Small intestine (tissue), 7 donors: ENCODE data around the gene CERS1. TPM values are rescaled to one million over a fixed set of nuclear protein-coding genes. Genes with fewer than 3 reads are reported as not detected.

ENCODE experiments used
- DNase-seq, 2 donors: peaks; one replicate each; pipeline versions ENCODE4 v3.0.0 to v3.0.0-alpha.2; 2013
- FAIRE-seq: peaks from 2 replicates; lab custom pipeline; 2012; peaks lifted over from hg19 to GRCh38; lab: Jason Lieb, UNC
- H3K27ac ChIP-seq, 3 donors: one replicate each; pipeline ENCODE4 v1.5.1; 2013; ENCODE audit warnings: low read length in 2 of 3, mild to moderate bottlenecking in 2 of 3, control low read depth in 1 of 3, inconsistent platforms in 1 of 3, low read depth in 1 of 3, moderate library complexity in 1 of 3
- H3K27me3 ChIP-seq, 3 donors: one replicate each; pipeline ENCODE4 v1.6.1; 2013; ENCODE audit warnings: low read length in 3 of 3, inconsistent platforms in 1 of 3; ENCODE audit not compliant: control insufficient read depth in 3 of 3, insufficient read depth in 3 of 3
- H3K36me3 ChIP-seq, 3 donors: one replicate each; pipeline ENCODE4 v1.6.1; 2013; ENCODE audit warnings: low read length in 3 of 3, inconsistent platforms in 1 of 3, low read depth in 1 of 3, mild to moderate bottlenecking in 1 of 3, moderate library complexity in 1 of 3; ENCODE audit not compliant: control insufficient read depth in 3 of 3, insufficient read depth in 2 of 3
- H3K4me1 ChIP-seq, 3 donors: one replicate each; pipeline ENCODE4 v1.6.1; 2013; ENCODE audit warnings: low read length in 2 of 3, inconsistent platforms in 1 of 3, low read depth in 1 of 3, mild to moderate bottlenecking in 1 of 3, moderate library complexity in 1 of 3; ENCODE audit not compliant: control insufficient read depth in 3 of 3, insufficient read depth in 2 of 3
- H3K4me3 ChIP-seq, 3 donors: one replicate each; pipeline ENCODE4 v1.5.1; 2013; ENCODE audit warnings: low read length in 3 of 3, control low read depth in 1 of 3, inconsistent platforms in 1 of 3, low read depth in 1 of 3, mild to moderate bottlenecking in 1 of 3, moderate library complexity in 1 of 3
- H3K9me3 ChIP-seq, 2 donors: one replicate each; pipeline ENCODE4 v1.6.1; 2013; ENCODE audit warnings: low read depth in 1 of 2, low read length in 1 of 2; ENCODE audit not compliant: control insufficient read depth in 2 of 2, insufficient read depth in 1 of 2
- WGBS, 3 donors: extraction: QIAGEN DNeasy Blood & Tissue Kit; methylation state at CpG; one replicate each; pipeline ENCODE4 v1.1.7; 2013; 5-methylcytosine and 5-hydroxymethylcytosine counted together
- polyA plus RNA-seq, 4 donors: library from polyadenylated mRNA; stranded (reverse) in 3 of 4; unstranded in 1 of 4; fragments of 200-250 nt in 3 of 4; fragments of 120-200 nt in 1 of 4; gene quantifications; one replicate each; pipeline versions ENCODE4 v1.2.1 to v1.2.3, GENCODE V29; 2013
- donor health status: healthy with polysubstance abuse.
- donor health status: control.
- donor health status: control.
- donor health status: Bipolar disorder and iron deficiency.
- donor health status: healthy.

The CERS1 gene
- polyA plus RNA-seq, 4 donors, result 1.2 to 1.5 TPM; not detected in 2

DNA sequence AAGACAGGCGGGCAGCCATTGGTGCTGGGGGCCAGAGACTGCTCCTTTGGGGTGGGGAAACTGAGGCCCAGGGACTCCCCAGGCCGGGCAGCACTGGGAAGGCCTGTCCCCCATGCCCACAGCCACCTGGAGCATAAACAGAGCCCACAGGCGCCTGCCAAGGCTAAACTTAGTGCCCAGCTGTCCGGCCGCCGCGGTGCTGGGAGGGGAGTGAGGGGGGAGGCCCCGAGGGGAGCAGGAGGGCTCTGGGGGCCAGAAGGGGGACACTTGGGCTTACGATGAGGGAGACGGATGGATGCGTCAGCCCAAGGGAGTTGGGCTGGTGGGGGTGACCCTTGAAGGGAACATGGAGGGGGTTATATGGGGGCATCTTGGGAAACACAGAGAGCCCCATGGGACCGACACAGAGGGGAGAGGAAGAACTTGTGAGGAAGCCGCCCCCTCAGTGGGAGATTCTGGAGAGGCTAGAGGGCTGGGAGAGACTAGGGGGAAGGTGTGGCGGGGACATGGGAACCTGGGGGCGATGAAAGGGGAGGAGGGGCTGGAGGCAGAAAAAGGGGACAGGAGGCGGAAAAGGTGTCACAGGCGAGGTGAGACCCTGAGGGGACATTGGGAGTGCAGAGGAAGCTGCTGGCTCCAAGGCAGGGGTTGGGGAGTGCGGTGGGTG is 2.2 kb downstream of the CERS1 start:
- peaks cover 0 to 16% (median 2%) of the 10 kb centered on the region in 3 donors for H3K4me1 ChIP-seq
- no peak overlapping the region for H3K4me3 ChIP-seq
- H3K27me3 ChIP-seq, result peaks cover 7 to 26% (median 22%) of the 10 kb centered on the region in 3 donors
- H3K36me3 ChIP-seq, result peaks cover 0 to 1% (median 0%) of the 10 kb centered on the region in 3 donors
- no peak overlapping the region for H3K27ac ChIP-seq
- H3K9me3 ChIP-seq, result no peaks in the 10 kb centered on the region
- FAIRE-seq, result no peak
- DNase-seq, result no peak
- WGBS, 3 donors, result 52 to 65% (median 61%) methylated on average over 15 to 18 of the region's 18 CpGs

DNA sequence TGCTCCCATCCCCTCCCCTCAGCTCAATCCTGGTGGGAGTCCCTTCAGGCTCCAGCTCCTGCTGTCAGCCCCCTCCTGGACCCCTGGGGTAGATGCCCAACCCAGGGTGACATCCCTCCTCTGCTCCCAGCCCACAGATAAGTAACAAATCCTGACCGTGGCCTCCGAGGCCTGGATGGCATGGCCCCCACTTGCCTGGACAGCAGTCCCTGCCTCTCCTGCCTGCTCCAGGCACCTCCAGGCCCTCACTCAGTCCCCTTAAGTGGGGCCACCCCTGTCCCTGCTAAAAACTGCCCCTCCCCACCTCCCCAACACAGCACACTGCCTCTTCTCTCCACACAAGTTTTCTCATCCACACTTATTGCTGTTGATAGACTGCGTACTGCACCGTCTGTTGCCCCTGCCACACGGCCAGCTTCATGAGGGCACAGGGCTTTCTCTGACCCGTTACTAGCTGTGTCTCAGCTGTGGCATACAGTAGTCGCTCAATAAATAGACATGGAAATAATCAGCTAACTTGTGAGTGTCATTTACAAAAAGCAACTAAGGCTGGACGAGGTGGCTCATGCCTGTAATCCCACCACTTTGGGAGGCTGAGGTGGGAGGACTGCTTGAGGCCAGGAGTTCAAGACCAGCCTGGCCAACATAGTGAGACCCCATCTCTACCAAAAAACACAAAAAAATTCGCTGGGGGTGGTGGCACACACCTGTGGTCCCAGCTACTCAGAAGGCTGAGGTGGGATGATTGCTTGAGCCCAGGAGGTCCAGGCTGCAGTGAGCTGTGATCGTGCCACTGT is 5.8 kb downstream of the CERS1 start:
- H3K36me3 ChIP-seq, result no peaks in the 10 kb centered on the region
- H3K4me3 ChIP-seq, result no peak overlapping the region
- FAIRE-seq, result no peak
- H3K27me3 ChIP-seq, result peaks cover 3 to 21% (median 14%) of the 10 kb centered on the region in 3 donors
- H3K9me3 ChIP-seq, result peaks cover 0 to 4% of the 10 kb centered on the region in 2 donors
- WGBS, 3 donors, result 66 to 77% (median 70%) methylated on average over 10 of the region's 10 CpGs
- DNase-seq, result no peak
- H3K4me1 ChIP-seq, result peaks cover 0 to 8% (median 2%) of the 10 kb centered on the region in 3 donors
- no peak overlapping the region for H3K27ac ChIP-seq

- H3K4me1 ChIP-seq, result peaks cover 0 to 2% (median 0%) of the 10 kb centered on the region in 3 donors
- no peak overlapping the region for H3K4me3 ChIP-seq
- peaks cover 0 to 4% of the 10 kb centered on the region in 2 donors for H3K9me3 ChIP-seq
- no peak overlapping the region for H3K27ac ChIP-seq
- 81 to 94% (median 89%) methylated on average over 4 of the region's 4 CpGs for WGBS, 3 donors
- FAIRE-seq, result no peak
- no peaks in the 10 kb centered on the region for H3K27me3 ChIP-seq
- DNase-seq, result no peak
- H3K36me3 ChIP-seq, result no peaks in the 10 kb centered on the region
Measured at GRCh38 chr19:18886972-18887371, 9.0 kb downstream of the CERS1 start.

DNA sequence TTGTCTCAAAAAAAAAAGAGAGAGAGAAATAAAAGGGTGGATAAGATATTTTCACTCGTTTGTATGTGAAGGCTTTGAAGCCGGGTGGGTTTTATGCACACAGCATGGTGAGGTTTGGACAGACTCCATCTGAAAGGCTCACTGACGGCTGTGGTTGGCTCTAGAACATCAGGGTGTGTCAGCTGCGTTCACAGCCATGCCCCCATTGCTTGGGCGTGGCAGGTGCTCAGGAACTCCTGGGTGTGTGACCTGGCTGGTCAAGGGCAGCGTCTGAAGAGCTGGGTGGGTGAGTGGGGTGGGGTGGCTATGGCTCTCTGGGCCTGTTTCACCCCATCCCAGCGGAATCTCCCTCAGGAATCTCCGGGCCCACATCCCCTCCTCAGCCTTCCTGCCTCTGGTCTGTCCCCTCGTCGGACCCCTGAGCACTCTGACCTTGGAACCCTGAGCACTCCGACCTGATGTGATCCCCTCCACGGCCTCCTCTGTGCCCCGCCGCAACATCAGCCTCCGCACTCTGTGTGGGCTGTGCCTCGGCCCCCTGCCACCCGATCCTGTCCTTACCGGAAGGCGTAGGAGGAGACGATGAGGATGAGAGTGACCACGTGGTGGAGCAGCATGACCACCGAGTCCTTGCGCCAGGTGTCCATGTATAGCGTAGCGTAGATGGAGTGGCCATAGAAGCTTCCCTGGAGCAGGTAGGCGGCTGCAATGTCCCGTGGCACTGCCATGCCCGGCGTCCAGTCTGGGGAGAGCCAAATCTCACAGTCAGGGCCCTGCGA is 12.2 kb downstream of the CERS1 start:
- peaks cover 0 to 2% (median 0%) of the 10 kb centered on the region in 3 donors for H3K4me1 ChIP-seq
- no peak overlapping the region for H3K4me3 ChIP-seq
- H3K9me3 ChIP-seq, result peaks cover 0 to 4% of the 10 kb centered on the region in 2 donors
- no peaks in the 10 kb centered on the region for H3K27me3 ChIP-seq
- FAIRE-seq (no peak), DNase-seq (peak in 1 of 2 donors; percentile 62)
- WGBS, 3 donors, result 63 to 83% (median 66%) methylated on average over 29 to 30 of the region's 30 CpGs
- no peak overlapping the region for H3K27ac ChIP-seq
- H3K36me3 ChIP-seq, result no peaks in the 10 kb centered on the region

GRCh38 chr19:18881491-18881890 is 14.5 kb downstream of the CERS1 start:
- Histone ChIP-seq H3K27ac (no peak overlapping the region), H3K36me3 (peaks cover 0 to 11% (median 0%) of the 10 kb centered on the region in 3 donors), H3K4me3 (no peak overlapping the region), H3K4me1 (peaks cover 0 to 2% (median 0%) of the 10 kb centered on the region in 3 donors), H3K9me3 (peaks cover 0 to 6% of the 10 kb centered on the region in 2 donors), H3K27me3 (no peaks in the 10 kb centered on the region)
- no peak for DNase-seq
- FAIRE-seq, result no peak
- WGBS, 3 donors, result 84 to 91% (median 87%) methylated on average over 7 of the region's 7 CpGs

GRCh38 chr19:18879579-18880373 is 16.2 kb downstream of the CERS1 start:
- H3K27me3 ChIP-seq, result no peaks in the 10 kb centered on the region
- no peak overlapping the region for H3K27ac ChIP-seq
- peaks cover 0 to 6% of the 10 kb centered on the region in 2 donors for H3K9me3 ChIP-seq
- FAIRE-seq (no peak), DNase-seq (peak in 1 of 2 donors; percentile 88)
- 40 to 71% (median 54%) methylated on average over 12 to 13 of the region's 13 CpGs for WGBS, 3 donors
- H3K4me1 ChIP-seq, result peaks cover 0 to 2% (median 0%) of the 10 kb centered on the region in 3 donors
- peaks cover 0 to 12% (median 0%) of the 10 kb centered on the region in 3 donors for H3K36me3 ChIP-seq
- no peak overlapping the region for H3K4me3 ChIP-seq

- no peak overlapping the region for H3K4me3 ChIP-seq
- peaks cover 0 to 2% (median 0%) of the 10 kb centered on the region in 3 donors for H3K4me1 ChIP-seq
- no peak overlapping the region for H3K27ac ChIP-seq
- peaks cover 0 to 6% of the 10 kb centered on the region in 2 donors for H3K9me3 ChIP-seq
- DNase-seq, result no peak
- no peaks in the 10 kb centered on the region for H3K27me3 ChIP-seq
- 73 to 89% (median 82%) methylated on average over 31 to 34 of the region's 34 CpGs for WGBS, 3 donors
- H3K36me3 ChIP-seq, result peaks cover 0 to 12% (median 0%) of the 10 kb centered on the region in 3 donors
- no peak for FAIRE-seq
Measured at GRCh38 chr19:18878858-18879578, 16.9 kb downstream of the CERS1 start.
